GM20000 (cell line): Measurements from ENCODE around the gene CD5L.

Experiments used
- DNase-seq: peaks from one replicate; pipeline ENCODE4 v3.0.0; 2012; ENCODE audit warnings: low spot score
- TF ChIP-seq, protein P1 (sequence below): IDR thresholded peaks from 2 replicates; pipeline ENCODE4 v1.5.1; 2012; ENCODE audit warnings: mild to moderate bottlenecking, control low read depth; ENCODE audit errors: extremely low read depth, missing control alignments

The CD5L gene

DNA sequence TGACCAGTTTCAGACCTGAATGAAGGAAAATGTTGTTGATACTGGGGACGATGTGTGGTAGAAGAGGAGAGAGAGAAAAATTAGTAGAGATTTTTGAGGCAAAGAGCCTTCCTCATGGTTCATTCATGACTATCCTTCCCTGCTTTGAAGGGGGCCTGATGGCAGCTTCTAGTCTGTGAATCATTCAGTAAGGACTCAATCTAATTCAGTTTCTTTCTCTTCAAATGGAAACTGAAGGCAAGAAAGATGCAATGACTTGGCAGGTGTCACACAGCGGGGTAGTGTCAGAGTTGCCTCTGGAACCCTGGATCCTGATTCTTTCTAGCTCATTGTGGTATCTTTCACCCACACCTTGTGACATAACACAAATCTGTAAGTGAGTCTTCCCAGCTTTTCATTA is 14.9 kb upstream of the CD5L start:
- no peak for DNase-seq
- TF ChIP-seq, protein P1, sequence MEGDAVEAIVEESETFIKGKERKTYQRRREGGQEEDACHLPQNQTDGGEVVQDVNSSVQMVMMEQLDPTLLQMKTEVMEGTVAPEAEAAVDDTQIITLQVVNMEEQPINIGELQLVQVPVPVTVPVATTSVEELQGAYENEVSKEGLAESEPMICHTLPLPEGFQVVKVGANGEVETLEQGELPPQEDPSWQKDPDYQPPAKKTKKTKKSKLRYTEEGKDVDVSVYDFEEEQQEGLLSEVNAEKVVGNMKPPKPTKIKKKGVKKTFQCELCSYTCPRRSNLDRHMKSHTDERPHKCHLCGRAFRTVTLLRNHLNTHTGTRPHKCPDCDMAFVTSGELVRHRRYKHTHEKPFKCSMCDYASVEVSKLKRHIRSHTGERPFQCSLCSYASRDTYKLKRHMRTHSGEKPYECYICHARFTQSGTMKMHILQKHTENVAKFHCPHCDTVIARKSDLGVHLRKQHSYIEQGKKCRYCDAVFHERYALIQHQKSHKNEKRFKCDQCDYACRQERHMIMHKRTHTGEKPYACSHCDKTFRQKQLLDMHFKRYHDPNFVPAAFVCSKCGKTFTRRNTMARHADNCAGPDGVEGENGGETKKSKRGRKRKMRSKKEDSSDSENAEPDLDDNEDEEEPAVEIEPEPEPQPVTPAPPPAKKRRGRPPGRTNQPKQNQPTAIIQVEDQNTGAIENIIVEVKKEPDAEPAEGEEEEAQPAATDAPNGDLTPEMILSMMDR, result no peak

DNA sequence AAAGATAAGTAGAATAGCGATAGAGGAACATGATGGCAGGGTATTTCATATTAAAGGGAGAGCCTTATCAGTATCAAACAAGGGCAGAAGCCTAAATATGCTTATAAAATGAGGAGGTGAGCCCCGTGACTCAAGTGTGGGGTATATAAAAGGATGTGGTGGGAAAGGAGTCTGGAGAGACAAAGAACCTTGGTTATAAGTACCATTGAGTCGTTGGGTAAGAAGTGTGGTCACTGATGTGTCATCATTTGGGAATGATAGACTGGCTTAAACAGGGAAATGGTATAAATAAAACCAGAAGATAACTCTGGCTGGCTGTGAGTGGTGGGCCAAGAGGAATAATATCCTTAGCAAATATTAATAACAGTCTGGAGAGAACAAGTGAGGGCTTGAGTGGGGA is 10.9 kb upstream of the CD5L start:
- no peak for DNase-seq
- TF ChIP-seq, protein P1, result no peak

GRCh38 chr1:157849229-157849875 is 7.7 kb upstream of the CD5L start:
- TF ChIP-seq, protein P1, result no peak
- DNase-seq, result peak; percentile 46

GRCh38 chr1:157844089-157844830 is 2.7 kb upstream of the CD5L start:
- no peak for DNase-seq
- TF ChIP-seq, protein P1, result no peak

DNA sequence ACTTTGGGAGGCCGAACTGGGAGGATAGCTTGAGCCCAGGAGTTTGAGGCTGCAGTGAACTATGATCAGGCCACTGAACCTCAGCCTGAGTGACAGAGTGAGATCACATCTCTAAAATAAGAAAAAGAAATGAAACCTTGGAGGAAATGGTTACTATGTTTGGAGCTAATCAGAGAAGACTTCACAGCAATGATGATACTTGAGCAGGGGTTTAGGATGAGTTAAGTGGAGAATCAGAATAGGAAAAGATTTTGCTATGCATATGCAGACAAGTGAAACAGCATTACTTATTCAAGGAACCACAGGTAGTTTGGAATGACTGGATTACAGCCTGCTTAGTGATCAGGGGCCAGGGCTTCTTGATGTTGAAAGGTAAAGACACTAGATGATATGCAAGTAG is 1.3 kb upstream of the CD5L start:
- TF ChIP-seq, protein P1, result no peak
- no peak for DNase-seq

DNA sequence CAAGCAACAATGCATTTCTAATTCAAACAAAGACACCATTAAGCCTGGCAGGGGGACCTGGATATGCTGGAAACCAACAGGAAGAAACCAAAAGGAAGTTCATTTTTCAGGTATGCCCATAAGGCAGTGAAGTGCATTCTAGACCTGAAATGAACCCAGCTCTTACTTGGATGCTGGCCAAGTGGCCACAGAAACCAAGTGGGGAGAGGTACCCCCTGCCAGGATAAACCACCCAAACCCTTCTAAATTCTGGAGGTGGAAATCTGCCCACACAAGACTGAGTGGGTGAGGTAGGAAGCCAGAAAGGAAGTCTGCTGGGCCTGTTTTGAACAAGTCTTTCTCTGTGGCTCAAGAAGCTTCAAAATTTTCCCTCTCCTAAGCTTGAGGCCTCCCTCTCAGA is 2.6 kb downstream of the CD5L start:
- DNase-seq, result no peak
- TF ChIP-seq, protein P1, result no peak

DNA sequence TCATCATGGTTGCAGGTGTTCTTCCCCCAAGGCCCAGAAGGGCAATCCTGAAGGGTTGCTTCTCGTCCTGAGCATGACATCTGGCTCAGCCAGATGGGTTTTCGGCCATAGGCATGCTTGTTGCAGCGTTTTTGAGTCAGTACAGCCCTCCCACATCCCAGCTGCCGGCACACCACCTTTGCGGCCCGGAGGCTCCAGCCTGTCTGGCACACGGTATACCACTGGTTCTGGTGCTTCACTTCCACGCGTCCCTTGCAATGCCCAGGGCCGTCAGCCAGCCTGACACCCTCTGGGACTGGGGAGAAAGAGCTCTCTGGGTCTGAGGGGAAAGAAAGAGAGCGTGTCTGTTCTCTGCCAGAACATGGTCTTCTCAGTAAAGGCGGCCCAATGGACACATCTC is 7.2 kb downstream of the CD5L start:
- TF ChIP-seq, protein P1, result no peak
- no peak for DNase-seq
